Gastroesophageal sphincter (tissue), 3 donors: ENCODE results near the gene DHX58.

Experiments used
- EP300 ChIP-seq: sonication (generic); formaldehyde crosslinking; IDR thresholded peaks from one replicate; pipeline ENCODE4 v1.6.1; 2017; ENCODE audit warnings: antibody characterized with exemption, mild to moderate bottlenecking
- POLR2A ChIP-seq, 2 donors: fragments of 450-650 bp; IDR thresholded peaks; one replicate each; pipeline ENCODE4 v1.6.1; 2017; ENCODE audit warnings: antibody characterized with exemption in 2 of 2, mild to moderate bottlenecking in 2 of 2, moderate library complexity in 1 of 2
- POLR2AphosphoS5 ChIP-seq: sonication (generic); formaldehyde crosslinking; IDR thresholded peaks from one replicate; pipeline ENCODE4 v1.6.1; 2017; ENCODE audit warnings: antibody characterized with exemption
- TF ChIP-seq, protein P1 (sequence below), 4 experiments: fragments of 200-600 bp in 2 of 4; fragments of 450-650 bp in 2 of 4; sonication (generic) in 1 of 4; IDR thresholded peaks; one replicate each; pipeline ENCODE4 v1.5.1; 2017 to 2019; ENCODE audit warnings: antibody characterized with exemption in 4 of 4, mild to moderate bottlenecking in 2 of 4, moderate library complexity in 2 of 4

DNA sequence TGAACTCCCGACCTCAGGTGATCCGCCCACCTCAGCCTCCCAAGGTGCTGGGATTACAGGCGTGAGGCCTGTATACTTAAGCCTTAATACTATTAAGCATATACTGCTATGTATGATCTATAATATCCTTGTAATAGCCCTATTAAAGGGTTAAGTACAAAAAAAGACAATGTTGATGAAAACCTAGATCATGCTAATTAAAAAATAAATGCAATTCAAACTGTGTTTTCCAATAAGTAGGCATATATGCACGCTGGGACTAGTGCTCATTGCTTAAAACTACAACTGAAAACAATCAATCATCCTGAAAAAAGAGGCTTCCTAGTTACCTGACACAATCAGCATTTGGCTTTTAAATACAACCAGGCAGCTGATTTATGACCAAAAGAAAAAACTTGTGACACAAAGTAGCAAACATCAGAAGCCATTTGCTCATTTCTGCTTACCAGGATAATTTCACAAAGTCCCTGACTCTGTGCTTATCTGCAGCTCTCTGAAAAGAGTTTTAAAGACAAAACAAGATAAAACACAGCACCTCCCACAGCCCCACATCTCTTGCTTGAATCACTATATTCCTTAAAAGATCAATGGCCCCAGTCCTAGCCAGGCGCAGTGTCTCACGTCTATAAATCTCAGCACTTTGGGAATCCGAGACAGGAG, 25.3 kb downstream of the DHX58 start:
- TF ChIP-seq POLR2AphosphoS5 (no peak), POLR2A (IDR thresholded peaks at IDR 0.05) (no peak), EP300 (no peak)
- TF ChIP-seq, protein P1, sequence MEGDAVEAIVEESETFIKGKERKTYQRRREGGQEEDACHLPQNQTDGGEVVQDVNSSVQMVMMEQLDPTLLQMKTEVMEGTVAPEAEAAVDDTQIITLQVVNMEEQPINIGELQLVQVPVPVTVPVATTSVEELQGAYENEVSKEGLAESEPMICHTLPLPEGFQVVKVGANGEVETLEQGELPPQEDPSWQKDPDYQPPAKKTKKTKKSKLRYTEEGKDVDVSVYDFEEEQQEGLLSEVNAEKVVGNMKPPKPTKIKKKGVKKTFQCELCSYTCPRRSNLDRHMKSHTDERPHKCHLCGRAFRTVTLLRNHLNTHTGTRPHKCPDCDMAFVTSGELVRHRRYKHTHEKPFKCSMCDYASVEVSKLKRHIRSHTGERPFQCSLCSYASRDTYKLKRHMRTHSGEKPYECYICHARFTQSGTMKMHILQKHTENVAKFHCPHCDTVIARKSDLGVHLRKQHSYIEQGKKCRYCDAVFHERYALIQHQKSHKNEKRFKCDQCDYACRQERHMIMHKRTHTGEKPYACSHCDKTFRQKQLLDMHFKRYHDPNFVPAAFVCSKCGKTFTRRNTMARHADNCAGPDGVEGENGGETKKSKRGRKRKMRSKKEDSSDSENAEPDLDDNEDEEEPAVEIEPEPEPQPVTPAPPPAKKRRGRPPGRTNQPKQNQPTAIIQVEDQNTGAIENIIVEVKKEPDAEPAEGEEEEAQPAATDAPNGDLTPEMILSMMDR (IDR thresholded peaks at IDR 0.05) = no peak
